Measurements from ENCODE around the gene ZNF146. TPM values are rescaled to one million over a fixed set of nuclear protein-coding genes. Genes with fewer than 3 reads are reported as not detected.

Gene ZNF146
- total RNA-seq, 6 experiments from 2014 or later: 16.2 to 33.0 (median 27.0) TPM

GRCh38 chr19:36201684-36202083 lies 13.2 kb upstream of the ZNF146 start:
- DNase-seq: no peak
- H3K4me3 ChIP-seq: no peak overlapping the region
- no peaks in the 10 kb centered on the region for H3K9me3 ChIP-seq
- no peak for ATAC-seq
- 87% methylated on average over 4 of the region's 6 CpGs for WGBS (ENCODE audit: insufficient coverage, low coverage, low lambda C conversion rate, missing lambda C conversion rate)
- H3K27me3 ChIP-seq: no peaks in the 10 kb centered on the region
- no peak overlapping the region for H3K27ac ChIP-seq
- intact Hi-C loops (cut with DNase I): no loop called here
- H3K36me3 ChIP-seq: no peaks in the 10 kb centered on the region
- H3K4me1 ChIP-seq: no peaks in the 10 kb centered on the region
- TF ChIP-seq CTCF (IDR thresholded peaks at IDR 0.05) (no peak), POLR2A (IDR thresholded peaks at IDR 0.05) (no peak)

- DNase-seq (no peak), ATAC-seq (no peak)
- Histone ChIP-seq H3K4me3 (no peak overlapping the region), H3K27me3 (no peaks in the 10 kb centered on the region), H3K36me3 (no peaks in the 10 kb centered on the region), H3K4me1 (no peaks in the 10 kb centered on the region), H3K27ac (no peak overlapping the region), H3K9me3 (no peaks in the 10 kb centered on the region)
- 86% methylated on average over 2 of the region's 4 CpGs for WGBS (ENCODE audit: insufficient coverage, low coverage, low lambda C conversion rate, missing lambda C conversion rate)
- TF ChIP-seq POLR2A (IDR thresholded peaks at IDR 0.05) (no peak), CTCF (IDR thresholded peaks at IDR 0.05) (no peak)
- intact Hi-C loops (cut with DNase I): no loop called here
Measured at GRCh38 chr19:36203293-36203692, 11.6 kb upstream of the ZNF146 start.

- H3K27me3 ChIP-seq: no peaks in the 10 kb centered on the region
Measured at GRCh38 chr19:36207605-36208252, 7.2 kb upstream of the ZNF146 start.

GRCh38 chr19:36209372-36209771 lies 5.5 kb upstream of the ZNF146 start:
- Histone ChIP-seq H3K9me3 (no peaks in the 10 kb centered on the region), H3K36me3 (no peaks in the 10 kb centered on the region), H3K4me3 (no peak overlapping the region), H3K27ac (no peak overlapping the region), H3K27me3 (no peaks in the 10 kb centered on the region), H3K4me1 (peaks cover 0 to 5% (median 2%) of the 10 kb centered on the region in 4 donors)
- WGBS (ENCODE audit: insufficient coverage, low coverage, low lambda C conversion rate, missing lambda C conversion rate): 97% methylated on average over 7 of the region's 7 CpGs
- intact Hi-C loops (cut with DNase I): no loop called here
- no peak for TF ChIP-seq POLR2A (IDR thresholded peaks at IDR 0.05)
- no peak for TF ChIP-seq CTCF (IDR thresholded peaks at IDR 0.05)
- ATAC-seq: no peak
- no peak for DNase-seq

More at GRCh38 chr19:36207605-36208252, 7.2 kb upstream of the ZNF146 start:
- H3K4me1 ChIP-seq: no peaks in the 10 kb centered on the region
- TF ChIP-seq POLR2A (IDR thresholded peaks at IDR 0.05): no peak
- no peak for TF ChIP-seq CTCF (IDR thresholded peaks at IDR 0.05)
- no peak overlapping the region for H3K27ac ChIP-seq
- H3K4me3 ChIP-seq: no peak overlapping the region
- 72% methylated on average over 3 of the region's 3 CpGs for WGBS (ENCODE audit: insufficient coverage, low coverage, low lambda C conversion rate, missing lambda C conversion rate)
- no peaks in the 10 kb centered on the region for H3K9me3 ChIP-seq
- DNase-seq (no peak), ATAC-seq (no peak)
- H3K36me3 ChIP-seq: no peaks in the 10 kb centered on the region
- intact Hi-C loops (cut with DNase I): no loop called here

All from right lobe of liver (tissue), 6 donors.